Body of pancreas (tissue), 4 donors: ENCODE data around the gene KDM4B. TPM values are rescaled to one million over a fixed set of nuclear protein-coding genes. Genes with fewer than 3 reads are reported as not detected.

Source experiments
- ATAC-seq: fragments of 150-250 bp; one replicate; pipeline ENCODE4 v1.9.1; 2016
- DNase-seq, 4 donors: peaks; one replicate each; pipeline ENCODE4 v3.0.0-alpha.2; 2019
- H3K27ac ChIP-seq, 4 donors: fragments of 200-600 bp; sonication (generic); 1 replicate in 3 of 4; 2 replicates in 1 of 4; pipeline versions ENCODE4 v1.5.1 to v1.6.1; 2016 to 2019; ENCODE audit warnings: mild to moderate bottlenecking in 1 of 4, mixed read lengths in 1 of 4, moderate library complexity in 1 of 4
- H3K27me3 ChIP-seq, 2 donors: fragments of 200-600 bp; sonication (generic); one replicate each; pipeline ENCODE4 v1.6.0; 2016; ENCODE audit warnings: mild to moderate bottlenecking in 1 of 2
- H3K36me3 ChIP-seq, 2 donors: fragments of 200-600 bp; sonication (generic); replicated peaks in 1 of 2; 2 replicates each; pipeline ENCODE4 v1.5.1; 2016; ENCODE audit warnings: low read depth in 2 of 2; ENCODE audit not compliant: insufficient read depth in 1 of 2
- H3K4me1 ChIP-seq: fragments of 200-600 bp; sonication (generic); one replicate; pipeline ENCODE4 v1.6.0; 2016
- H3K4me3 ChIP-seq, 2 donors: fragments of 200-600 bp; sonication (generic); 1 replicate in 1 of 2; 2 replicates in 1 of 2; pipeline ENCODE4 v1.5.1; 2016 to 2019
- H3K9me3 ChIP-seq, 3 donors: fragments of 200-600 bp; sonication (generic); 1 replicate in 2 of 3; 2 replicates in 1 of 3; pipeline ENCODE4 v1.5.1; 2016
- CTCF ChIP-seq, 7 experiments: fragments of 450-650 bp in 4 of 7; fragments of 200-600 bp in 3 of 7; sonication (generic) in 3 of 7; IDR thresholded peaks; one replicate each; pipeline ENCODE4 v1.5.1; 2016 to 2019; ENCODE audit warnings: antibody characterized with exemption in 7 of 7
- POLR2A ChIP-seq, 3 donors: fragments of 450-650 bp; IDR thresholded peaks; one replicate each; pipeline ENCODE4 v1.6.1; 2016; ENCODE audit warnings: antibody characterized with exemption in 3 of 3, mild to moderate bottlenecking in 2 of 3
- WGBS, 2 donors: methylation state at CpG; one replicate each; pipeline ENCODE4 v1.1.5; 2017; 5-methylcytosine and 5-hydroxymethylcytosine counted together
- intact Hi-C: fragments of 100-400 bp; cut with DNase I; formaldehyde crosslinking; loops from one replicate; pipeline ENCODE4 v1.15.1; 2023
- total RNA-seq, 2 donors: library from RNA; depleted of rRNA; stranded (reverse); fragments of >200 nt; gene quantifications; one replicate each; pipeline ENCODE4 v1.1.0, GENCODE V29; 2016

The KDM4B gene
- total RNA-seq, 2 donors from 2014 or later: 18.9 to 35.3 TPM

- Histone ChIP-seq H3K36me3 (peaks cover 0 to 6% of the 10 kb centered on the region in 2 donors), H3K4me1 (peaks cover 15% of the 10 kb centered on the region), H3K27me3 (no peaks in the 10 kb centered on the region), H3K9me3 (no peaks in the 10 kb centered on the region), H3K27ac (no peak overlapping the region), H3K4me3 (no peak overlapping the region)
- no peak for ATAC-seq
- DNase-seq: no peak
- intact Hi-C loops: no loop called here
- TF ChIP-seq CTCF (IDR thresholded peaks at IDR 0.05) (no peak), POLR2A (IDR thresholded peaks at IDR 0.05) (no peak)
- 93 to 94% methylated on average over 21 to 40 of the region's 40 CpGs for WGBS, 2 donors
These were observed 150.5 kb downstream of the KDM4B start for GRCh38 chr19:5119297-5119998.

- no peak overlapping the region for H3K27ac ChIP-seq
- no peaks in the 10 kb centered on the region for H3K9me3 ChIP-seq
- no peak for TF ChIP-seq CTCF (IDR thresholded peaks at IDR 0.05)
- TF ChIP-seq POLR2A (IDR thresholded peaks at IDR 0.05): no peak
- no peak overlapping the region for H3K4me3 ChIP-seq
- peaks cover 11% of the 10 kb centered on the region for H3K4me1 ChIP-seq
- no peak for DNase-seq
- intact Hi-C loops: no loop called here
- ATAC-seq: no peak
- 85 to 86% methylated on average over 7 to 8 of the region's 8 CpGs for WGBS, 2 donors
- H3K36me3 ChIP-seq: peaks cover 0 to 6% of the 10 kb centered on the region in 2 donors
- no peaks in the 10 kb centered on the region for H3K27me3 ChIP-seq
These were observed 151.4 kb downstream of the KDM4B start for GRCh38 chr19:5120321-5120720.

GRCh38 chr19:5120833-5121232, 151.9 kb downstream of the KDM4B start:
- ATAC-seq: no peak
- WGBS, 2 donors: 66 to 83% methylated on average over 5 to 9 of the region's 9 CpGs
- peaks cover 0 to 6% of the 10 kb centered on the region in 2 donors for H3K36me3 ChIP-seq

GRCh38 chr19:5121266-5122120, 152.6 kb downstream of the KDM4B start:
- TF ChIP-seq POLR2A (IDR thresholded peaks at IDR 0.05) (no peak), CTCF (IDR thresholded peaks at IDR 0.05) (no peak)
- H3K36me3 ChIP-seq: peaks cover 0 to 6% of the 10 kb centered on the region in 2 donors
- ATAC-seq (no peak), DNase-seq (no peak)
- intact Hi-C loops: no loop called here
- no peaks in the 10 kb centered on the region for H3K27me3 ChIP-seq
- 87 to 94% methylated on average over 27 to 28 of the region's 28 CpGs for WGBS, 2 donors
- no peak overlapping the region for H3K27ac ChIP-seq
- peaks cover 16% of the 10 kb centered on the region for H3K4me1 ChIP-seq
- H3K4me3 ChIP-seq: no peak overlapping the region
- H3K9me3 ChIP-seq: no peaks in the 10 kb centered on the region

More at GRCh38 chr19:5120833-5121232, 151.9 kb downstream of the KDM4B start:
- Histone ChIP-seq H3K27ac (no peak overlapping the region), H3K4me1 (peaks cover 11% of the 10 kb centered on the region), H3K27me3 (no peaks in the 10 kb centered on the region), H3K9me3 (no peaks in the 10 kb centered on the region), H3K4me3 (no peak overlapping the region)
- DNase-seq: no peak
- intact Hi-C loops: no loop called here
- no peak for TF ChIP-seq CTCF (IDR thresholded peaks at IDR 0.05)
